Vagina (tissue), 2 donors: ENCODE results near the gene SEC16A.

ENCODE experiments used
- POLR2A ChIP-seq, 2 donors: fragments of 450-650 bp; IDR thresholded peaks; one replicate each; pipeline ENCODE4 v1.6.1; 2017; ENCODE audit warnings: antibody characterized with exemption in 2 of 2, mild to moderate bottlenecking in 2 of 2, moderate library complexity in 2 of 2
- POLR2AphosphoS5 ChIP-seq, 2 donors: sonication (generic); formaldehyde crosslinking; IDR thresholded peaks; one replicate each; pipeline ENCODE4 v1.9.0; 2017; ENCODE audit warnings: antibody characterized with exemption in 2 of 2, mild to moderate bottlenecking in 2 of 2, low read depth in 1 of 2; ENCODE audit not compliant: insufficient read depth in 1 of 2
- TF ChIP-seq, protein P1 (sequence below), 3 experiments: fragments of 450-650 bp in 2 of 3; fragments of 200-600 bp in 1 of 3; sonication (generic) in 1 of 3; IDR thresholded peaks; one replicate each; pipeline ENCODE4 v1.5.1; 2017 to 2019; ENCODE audit warnings: antibody characterized with exemption in 3 of 3, mild to moderate bottlenecking in 2 of 3, moderate library complexity in 2 of 3

DNA sequence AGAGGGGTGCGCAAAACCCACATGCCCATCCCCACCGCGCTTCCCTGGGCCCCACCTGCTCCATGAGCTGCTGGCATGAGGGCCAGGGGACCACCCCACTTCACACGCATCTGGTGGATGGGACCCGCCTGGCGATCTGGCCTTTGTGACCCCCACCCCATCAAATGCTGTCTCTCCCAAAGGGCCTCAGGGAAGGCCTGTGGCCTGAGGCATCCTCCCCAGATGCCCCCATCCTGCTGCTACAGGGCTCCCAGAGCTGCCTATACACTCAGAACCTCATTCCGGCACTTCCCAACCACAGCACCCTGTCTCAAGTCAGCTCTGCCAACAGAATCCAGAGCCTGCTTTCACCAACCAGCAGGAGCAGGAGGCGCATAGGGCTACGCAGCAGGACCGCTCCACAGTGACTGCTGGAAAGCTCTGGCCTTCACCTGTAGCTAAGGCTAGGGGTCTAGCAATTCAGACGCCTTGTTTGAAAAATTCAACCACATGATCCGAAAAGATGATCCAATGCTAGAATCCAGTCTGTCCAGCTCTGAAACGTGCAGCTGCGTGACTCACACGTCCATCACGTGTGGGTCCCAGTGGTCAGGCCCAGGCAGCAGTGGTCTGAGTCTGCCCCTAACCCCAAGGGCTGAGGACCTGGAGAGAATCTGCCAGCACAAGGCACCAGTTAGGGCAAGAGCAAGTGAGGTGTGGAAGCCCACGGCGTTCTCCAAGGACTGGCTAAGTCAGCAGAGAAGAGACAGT lies 81.5 kb downstream of the SEC16A start:
- TF ChIP-seq, protein P1, sequence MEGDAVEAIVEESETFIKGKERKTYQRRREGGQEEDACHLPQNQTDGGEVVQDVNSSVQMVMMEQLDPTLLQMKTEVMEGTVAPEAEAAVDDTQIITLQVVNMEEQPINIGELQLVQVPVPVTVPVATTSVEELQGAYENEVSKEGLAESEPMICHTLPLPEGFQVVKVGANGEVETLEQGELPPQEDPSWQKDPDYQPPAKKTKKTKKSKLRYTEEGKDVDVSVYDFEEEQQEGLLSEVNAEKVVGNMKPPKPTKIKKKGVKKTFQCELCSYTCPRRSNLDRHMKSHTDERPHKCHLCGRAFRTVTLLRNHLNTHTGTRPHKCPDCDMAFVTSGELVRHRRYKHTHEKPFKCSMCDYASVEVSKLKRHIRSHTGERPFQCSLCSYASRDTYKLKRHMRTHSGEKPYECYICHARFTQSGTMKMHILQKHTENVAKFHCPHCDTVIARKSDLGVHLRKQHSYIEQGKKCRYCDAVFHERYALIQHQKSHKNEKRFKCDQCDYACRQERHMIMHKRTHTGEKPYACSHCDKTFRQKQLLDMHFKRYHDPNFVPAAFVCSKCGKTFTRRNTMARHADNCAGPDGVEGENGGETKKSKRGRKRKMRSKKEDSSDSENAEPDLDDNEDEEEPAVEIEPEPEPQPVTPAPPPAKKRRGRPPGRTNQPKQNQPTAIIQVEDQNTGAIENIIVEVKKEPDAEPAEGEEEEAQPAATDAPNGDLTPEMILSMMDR (IDR thresholded peaks at IDR 0.05) = no peak
- TF ChIP-seq POLR2AphosphoS5 (IDR thresholded peaks at IDR 0.05; ENCODE audit: insufficient read depth in 1 of 2, low read depth in 1 of 2) = no peak
- TF ChIP-seq POLR2A (IDR thresholded peaks at IDR 0.05) = no peak
